Kidney capillary endothelial cell (primary cell): ENCODE measurements around the gene SLX4IP.

Source experiments
- DNase-seq: peaks from one replicate; pipeline ENCODE4 v3.0.0-alpha.2; 2018; ENCODE audit warnings: low spot score

SLX4IP gene

DNA sequence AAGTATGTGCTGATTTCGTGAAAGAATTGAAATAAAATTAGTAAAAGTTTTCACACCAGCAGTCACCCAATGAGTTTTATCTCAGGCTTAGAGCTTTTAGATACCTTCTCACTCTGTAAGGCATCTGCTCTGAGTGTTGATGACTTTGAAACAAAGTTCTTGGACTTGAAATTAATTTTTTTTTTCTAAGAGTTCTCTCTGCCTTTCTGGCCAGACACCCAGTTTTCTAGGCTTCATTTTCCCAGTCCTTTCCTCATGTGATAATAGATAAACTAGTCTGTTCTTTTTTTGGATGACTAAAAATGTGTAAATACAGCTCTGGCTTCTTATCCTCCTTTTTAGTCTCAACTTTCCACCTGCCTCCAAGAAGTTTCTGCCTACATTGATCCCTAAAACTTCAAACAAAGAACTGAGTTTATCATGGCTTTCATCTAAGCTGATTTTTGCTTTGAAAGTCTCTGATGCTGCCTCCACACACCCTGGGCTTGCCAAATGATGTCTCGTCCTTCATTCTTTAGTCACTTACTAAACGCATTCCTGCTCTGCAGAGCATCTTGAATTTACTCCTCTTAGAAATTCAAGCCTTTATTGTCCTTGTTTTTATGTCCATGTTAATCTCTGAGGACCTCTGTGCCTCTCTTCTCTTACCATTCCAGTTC is 32.7 kb downstream of the SLX4IP start:
- no peak for DNase-seq

DNA sequence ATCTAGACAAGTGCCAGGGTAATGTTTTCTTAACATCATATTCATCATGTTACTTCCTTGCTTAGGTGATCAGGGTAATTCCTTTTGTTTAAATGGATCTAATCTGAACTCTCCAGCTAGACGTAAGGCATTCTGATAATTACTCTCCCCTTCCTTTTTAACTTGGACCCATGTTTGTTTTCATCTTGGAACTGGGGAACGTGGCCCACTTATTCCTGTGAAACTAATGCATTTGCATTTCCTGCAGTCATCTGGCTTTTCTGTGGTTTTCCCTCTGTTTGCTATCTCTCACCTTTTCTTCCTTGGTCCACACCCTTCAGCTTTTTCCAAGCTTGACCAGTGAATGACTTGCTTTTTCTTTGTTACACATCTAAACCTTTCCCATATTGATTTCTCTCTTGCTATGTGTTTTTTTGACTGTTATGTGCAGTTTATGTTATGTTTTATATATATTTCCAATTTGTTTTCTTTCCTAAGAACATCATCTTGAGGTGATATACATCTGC is 33.3 kb downstream of the SLX4IP start:
- no peak for DNase-seq

DNA sequence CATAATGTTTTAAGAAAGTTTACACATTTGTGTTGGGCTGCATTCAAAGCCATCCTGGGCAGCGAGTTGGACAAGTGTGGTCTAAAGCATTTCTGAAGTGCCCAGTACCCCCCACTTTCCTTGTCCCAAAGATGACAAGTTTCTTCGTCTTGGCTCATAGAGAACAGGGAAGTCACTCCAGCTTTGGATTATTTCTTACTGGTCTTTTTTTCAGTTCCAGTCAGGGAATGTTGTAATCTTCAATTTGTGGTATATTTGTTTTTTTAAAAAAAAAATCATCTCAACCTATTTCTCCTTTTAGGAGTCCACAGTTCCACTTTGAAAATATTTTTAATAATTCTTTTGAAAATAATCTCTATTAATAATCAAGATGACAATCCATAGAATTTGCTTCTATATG is 34.0 kb downstream of the SLX4IP start:
- DNase-seq: no peak

DNA sequence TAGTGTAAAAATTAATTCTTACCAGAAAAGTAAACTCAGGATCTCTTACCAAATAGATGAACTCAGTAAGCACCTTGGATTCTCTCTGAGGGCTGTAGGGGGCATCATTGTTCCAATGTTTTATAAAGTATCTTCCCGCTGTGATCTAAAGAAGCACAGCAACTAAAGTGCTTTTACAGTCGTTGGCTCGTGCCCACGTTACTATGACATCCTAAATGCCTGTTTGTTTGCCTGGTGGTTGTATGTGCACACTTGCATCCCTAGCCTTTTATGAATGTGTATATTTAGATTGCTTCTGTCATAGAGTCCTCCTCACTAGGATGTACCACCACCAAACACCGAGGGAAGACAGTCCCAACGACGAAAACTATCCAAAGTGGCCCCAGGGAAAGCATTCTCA is 34.5 kb downstream of the SLX4IP start:
- DNase-seq: peak; percentile 57

DNA sequence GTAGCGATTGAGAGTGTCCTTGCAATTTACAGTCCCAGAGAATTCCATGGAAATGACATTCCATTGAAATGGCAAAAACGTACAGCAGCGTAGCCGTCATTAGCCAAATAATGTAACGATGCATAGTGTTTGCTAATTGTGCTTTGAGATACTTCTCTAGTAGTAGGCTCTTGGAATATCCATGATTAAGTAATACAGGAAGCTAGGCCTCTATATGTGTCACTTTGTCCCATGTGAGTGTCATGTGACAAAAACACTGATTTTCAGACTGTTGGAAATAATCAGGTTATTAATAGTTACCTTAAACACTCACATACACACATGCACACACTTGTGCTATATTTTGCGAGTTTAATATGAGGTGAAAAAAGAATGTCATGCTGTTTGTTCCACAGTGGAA is 35.2 kb downstream of the SLX4IP start:
- DNase-seq: no peak

DNA sequence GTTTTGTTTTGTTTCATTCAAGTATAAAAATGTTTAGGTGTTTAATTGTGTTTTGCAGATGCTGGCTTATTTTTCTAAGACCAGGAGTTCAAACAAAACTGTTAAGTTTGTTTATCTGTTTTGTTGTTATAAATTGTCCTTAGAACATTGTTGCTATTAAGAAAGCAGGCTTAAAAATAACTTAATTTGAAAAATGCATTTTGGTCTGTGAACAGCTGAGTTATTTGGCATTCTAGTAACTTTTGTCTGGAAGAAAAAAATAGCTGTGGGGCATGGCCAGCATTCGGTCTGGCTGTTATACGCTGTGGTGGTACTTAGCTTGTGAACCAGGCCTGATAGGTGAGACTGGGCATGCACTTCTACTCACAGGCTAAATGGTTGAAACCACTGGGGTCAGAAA is 37.8 kb downstream of the SLX4IP start:
- DNase-seq: no peak

DNA sequence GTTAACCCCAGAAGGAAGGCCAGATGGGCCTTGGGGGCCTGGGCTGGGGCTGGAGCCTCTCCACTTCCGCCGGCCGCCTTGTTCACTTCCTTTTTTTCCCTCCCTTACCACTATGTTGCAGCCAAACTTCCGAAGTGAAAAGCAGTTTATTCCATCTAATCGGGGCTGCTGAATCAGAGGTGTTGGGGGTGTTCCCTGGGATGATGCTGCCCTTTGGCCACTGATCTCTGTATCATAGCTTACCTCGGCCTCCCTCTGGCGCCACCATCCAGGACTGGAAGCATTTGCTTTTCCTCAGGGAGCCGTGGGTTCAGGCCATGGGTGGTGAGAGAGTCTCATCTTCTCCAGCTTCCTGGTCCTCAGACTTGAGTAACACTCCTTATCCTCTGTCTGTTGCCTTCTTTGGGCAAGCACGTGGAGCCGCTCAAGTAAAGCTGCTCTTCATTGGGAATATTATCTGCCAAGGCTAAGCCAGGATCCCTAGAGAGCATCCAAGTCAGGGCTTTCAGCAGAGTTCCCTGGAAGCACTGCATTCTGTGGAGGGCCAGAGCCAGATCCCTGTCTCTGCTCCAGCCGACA is 39.6 kb downstream of the SLX4IP start:
- DNase-seq: no peak

DNA sequence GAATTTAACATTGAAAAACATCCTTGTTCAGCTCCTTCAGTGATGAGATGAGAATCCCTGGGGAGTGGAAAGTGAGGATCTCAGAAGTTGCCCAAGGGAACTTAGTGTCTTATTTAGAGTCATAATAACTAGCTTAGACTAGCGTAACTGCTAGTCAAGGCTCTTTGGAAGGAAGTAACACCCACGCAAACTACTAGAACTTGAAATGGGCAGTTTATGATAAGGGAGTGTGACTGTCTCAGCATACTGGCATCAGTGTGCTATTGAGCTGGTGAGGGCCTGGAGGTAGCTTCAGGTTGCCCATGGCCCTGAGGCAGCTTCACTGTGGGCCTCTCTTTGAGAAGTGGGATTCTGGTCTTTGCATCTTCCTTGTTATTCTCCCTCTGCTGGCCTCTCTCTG is 40.1 kb downstream of the SLX4IP start:
- no peak for DNase-seq

DNA sequence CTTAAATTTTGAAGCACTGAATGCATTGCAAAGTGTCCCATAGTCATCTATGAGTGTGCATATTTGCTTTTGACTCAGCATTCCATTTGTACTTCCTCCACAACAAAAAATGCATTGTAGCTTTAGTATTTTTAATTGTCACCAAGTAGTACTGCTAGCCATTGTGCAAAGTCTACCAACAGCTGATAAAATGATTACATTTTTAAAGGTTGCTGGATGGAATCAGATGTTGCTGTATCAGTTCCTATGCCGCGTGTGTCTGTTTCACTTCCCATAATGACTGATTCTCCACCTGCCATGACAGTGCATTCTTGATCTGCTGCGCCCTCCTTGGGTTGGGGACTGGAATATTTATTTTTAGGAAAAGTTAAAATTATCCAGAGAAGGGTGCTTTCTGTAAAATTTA is 41.2 kb downstream of the SLX4IP start:
- DNase-seq: no peak

DNA sequence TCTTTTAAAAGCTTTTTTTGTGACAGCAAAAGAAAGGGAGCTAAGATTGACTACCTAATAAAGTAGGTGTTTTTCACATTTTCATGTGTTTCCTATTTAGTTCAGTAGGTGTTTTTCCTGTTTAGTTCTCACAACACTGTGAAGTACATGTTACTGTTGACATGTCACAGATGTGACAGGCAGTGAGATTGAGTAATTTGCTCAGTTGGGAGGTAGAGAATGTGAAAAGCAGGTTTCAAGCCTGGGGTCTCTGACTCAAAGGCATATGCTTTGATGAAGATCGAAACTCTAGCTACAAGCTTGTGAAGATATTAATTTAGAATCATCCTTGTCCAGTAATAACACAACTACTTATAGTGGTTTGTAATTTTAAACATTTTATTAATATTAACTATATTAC is 43.1 kb downstream of the SLX4IP start:
- no peak for DNase-seq

DNA sequence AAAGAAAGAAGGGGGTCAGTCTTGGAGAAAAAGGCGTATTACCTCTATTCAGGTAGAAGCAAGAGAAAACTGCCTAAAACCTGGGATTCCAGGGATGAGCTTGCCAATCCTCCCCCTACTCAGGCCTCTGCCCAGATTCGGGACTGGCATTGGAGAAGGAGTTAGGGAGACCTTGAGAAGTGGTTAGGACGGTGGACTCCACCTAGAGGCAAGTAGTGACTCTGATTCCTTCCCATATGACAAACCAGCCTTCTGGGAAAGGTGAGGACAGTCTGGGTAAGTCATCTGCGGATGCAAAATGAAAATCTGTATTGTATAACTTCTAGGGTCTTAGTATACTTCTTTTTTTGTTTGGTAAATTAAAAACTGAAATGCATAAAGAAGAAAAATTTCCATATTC is 43.8 kb downstream of the SLX4IP start:
- no peak for DNase-seq

DNA sequence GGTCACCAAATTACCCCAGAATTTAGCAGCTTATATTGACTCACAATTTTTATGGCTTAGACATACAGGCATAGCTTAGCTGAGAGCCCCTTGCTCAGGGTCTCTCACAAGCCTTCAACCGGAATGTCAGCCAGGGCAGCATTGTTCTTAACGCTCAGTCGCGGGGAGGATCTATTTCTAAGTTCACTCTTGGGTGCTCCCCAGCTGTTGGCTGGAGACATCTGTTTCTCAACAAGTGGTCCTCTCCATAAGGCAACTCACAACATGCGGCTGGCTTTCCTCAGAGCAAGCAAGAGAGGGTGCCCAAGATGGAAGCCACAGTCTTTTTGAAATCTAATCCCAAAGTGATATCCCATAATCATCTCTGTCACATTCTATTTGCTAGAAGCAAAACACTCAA is 46.6 kb downstream of the SLX4IP start:
- no peak for DNase-seq

DNA sequence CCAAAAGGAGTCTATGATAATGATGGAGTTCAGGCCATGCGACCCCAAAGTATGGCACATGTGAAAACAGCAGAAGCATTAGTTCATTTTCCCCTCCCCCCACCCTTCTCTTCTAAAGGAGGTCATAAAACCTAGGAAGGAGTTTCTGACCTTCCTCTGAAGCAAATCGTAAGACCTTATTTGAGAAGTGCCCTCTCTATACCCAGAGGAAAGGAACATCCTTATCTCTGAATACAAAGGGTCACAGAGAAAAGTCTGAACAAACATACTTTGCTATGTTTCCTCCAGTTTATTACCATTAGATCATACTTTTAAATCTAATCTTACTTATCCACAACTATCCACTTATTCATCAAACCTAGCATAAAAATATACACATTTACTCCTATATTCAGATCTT is 48.6 kb downstream of the SLX4IP start:
- DNase-seq: no peak

DNA sequence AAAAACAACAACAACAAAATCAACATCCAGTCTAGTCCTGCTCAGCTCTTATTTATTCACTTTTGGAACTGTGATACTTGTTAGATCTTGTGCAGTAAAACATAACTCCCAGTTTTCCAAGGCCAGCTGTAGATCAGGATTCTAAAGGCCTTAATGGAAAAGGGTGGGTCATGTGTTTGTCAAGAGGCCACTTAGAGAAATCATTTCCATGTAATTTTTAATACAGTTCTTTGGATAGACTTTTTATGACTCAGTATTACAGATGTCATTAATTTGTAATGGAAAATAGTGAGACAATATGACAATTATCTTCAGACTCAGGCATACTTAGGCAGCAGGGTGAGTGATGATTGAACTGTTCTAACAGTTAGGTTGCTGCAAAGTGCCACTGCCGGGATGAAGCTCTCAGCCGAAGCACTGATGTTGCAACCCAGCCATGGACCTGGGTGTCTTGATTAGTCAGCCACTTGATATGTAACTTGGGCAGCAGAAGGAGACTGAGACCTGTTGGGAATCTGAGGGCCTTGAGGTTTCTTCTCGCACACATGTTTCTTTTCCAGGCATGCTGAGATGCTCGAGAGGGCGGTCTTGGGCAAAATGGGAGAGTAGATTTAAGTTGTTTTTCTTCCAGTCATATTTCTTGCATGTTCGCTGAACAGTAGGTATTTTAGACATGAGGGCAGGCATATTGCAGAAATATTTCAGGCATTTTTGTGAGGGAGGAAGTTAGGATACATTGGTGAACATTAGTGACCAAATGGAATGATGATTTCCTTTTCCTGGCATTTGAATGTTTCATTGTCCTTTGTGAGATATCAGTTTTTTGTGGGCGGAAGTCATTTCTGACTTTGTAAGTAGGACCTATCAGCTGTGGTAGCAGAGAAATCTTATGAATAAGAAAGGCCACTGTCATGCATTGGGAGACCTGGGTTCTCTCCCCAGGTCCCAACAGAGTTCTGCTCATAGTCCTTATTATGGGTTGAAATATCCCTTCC is 52.3 kb downstream of the SLX4IP start:
- DNase-seq: peak; percentile 58

DNA sequence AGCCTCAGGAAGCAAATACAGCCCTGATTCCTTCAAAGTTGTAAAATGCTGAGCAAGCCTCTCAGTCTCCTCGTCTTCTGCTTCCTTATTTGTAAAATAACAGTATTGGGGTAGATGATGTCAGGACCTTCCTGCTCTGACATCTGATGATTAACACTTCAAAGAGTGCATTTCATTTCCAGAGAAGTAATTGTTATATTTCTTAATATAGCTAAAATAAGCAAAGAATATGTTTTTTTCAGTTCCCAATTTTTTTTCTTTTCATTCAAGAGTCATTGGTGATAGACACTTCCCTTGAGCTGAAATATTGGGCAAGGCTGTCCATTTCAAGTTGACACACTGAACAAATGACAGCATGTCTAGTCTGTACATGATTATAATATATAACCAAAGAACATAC is 53.4 kb downstream of the SLX4IP start:
- no peak for DNase-seq

DNA sequence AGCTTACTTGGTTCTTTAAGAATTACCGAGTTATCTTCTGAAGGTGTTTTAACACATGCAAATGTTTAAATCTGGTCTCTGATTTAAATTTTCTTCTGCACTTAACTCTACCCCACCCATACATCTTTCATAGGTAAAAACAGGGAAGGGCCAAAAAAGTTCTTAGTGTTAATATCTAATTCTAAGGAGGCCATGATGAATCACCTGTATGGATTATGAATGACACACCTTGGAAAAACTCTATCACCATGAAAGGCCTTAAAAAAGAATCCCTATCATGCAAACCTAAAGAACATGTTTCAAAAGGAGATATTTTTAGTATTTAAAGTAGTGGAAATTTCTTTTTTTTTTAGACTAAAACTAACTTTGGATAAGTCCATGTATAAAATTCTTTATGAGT is 54.7 kb downstream of the SLX4IP start:
- no peak for DNase-seq

DNA sequence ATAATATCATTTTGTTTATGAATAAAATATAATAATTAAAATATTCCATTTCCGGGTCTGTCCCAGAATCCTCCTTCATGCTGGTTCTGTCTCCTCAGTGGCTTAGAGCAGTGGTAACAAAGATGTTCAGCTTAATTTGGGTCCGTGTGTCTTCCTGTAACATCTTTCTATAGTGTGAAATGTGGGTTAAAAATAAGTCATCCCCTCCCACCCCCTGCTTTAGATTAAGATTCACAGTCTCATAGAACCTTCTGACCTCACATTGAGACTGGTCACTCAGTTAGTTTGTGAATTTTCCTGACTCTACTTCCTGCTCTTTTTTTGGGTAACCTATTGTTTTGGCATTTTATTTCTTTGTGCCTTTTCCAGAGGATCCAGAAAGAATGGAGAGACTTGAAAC is 55.2 kb downstream of the SLX4IP start:
- DNase-seq: no peak

DNA sequence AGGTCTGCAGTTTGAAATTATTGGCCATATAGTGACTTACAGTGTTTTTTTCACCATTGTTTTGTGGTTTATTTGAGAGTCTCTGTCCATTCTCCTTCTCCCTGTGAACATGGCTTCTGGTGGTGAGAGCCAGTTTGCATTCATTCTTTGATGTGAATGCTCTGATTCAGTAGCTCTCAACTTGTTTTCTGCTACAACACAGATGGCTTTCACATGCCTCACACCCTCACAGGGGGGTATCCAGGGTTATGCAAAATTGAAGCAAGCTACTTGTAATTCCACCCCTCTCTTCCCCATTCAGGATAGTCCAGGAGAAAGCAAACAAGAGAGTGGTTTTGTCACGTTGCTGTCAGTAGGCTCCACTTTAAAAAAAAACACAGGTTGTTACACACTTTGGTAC is 55.6 kb downstream of the SLX4IP start:
- no peak for DNase-seq

DNA sequence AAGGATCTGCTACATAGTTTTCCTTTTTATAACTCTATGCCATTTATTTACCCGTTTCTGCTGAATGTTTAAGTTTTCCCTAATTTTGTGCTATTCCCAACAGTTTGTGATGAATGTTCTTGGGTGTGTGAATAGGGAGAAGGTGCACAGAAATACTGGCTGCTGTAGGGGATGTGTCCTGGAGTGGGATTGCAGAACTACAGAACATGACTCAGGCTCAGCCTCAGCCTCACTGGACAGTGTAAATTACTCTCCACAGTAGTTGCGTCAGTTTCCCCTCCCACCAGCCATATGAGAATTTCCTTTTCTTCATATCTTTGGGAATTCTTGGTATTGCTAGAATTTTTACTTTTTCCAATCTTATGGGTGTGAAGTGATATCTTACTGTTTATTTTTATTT is 57.0 kb downstream of the SLX4IP start:
- no peak for DNase-seq

DNA sequence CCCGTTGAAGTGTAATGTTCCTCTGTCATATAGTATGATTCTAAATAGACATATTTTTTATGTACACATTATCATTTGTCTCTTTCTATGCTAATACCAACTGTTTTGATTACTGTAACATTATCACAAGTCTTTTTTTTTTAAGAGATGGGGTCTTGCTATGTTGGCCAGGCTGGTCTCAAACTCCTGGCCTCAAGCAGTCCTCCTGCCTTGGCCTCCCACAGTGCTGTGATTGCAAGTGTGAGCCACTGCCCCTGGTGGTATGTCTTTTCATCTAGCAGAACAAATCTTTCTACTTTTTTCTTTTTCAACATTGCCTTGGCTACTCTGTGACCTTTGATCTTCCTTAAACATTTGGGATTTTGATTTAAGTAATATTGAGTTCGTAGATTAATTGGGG is 57.7 kb downstream of the SLX4IP start:
- DNase-seq: no peak

DNA sequence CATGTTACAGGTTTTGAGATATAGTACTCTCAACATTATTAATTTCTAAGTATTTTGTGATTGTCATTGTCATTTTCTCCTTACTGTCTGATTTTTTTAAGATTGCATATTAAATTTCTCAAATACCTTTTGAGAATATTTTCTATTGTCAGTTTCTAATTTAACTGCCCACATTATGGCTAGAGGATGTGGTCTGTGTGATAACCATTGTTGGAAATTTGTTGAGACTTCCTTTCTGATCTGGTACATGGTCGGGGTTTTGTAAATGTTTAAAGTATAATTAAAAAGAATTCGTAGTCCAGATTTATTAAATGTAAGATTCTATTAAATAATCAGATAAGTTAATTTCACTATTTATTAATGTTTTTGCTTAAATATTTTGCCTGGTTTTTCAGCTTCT is 60.1 kb downstream of the SLX4IP start:
- DNase-seq: no peak

DNA sequence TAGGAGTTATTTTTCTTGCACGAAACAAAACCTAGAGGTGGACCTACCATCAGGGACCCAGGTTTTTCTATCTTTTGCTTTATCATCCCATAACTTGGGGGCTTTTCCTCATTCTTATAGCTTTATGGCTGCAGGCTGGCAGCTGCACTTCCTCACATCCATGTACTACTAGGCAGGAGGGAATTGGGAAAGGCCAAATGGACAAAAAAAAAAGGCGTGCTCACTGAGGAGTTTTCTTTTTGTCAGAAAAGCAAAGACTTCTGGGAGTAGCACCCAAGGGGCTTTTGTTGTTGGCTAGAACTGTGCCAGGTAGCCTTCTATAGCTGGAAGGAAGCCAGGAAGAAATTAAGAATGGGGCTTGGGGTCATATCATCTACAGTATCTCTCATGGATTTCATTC is 61.4 kb downstream of the SLX4IP start:
- no peak for DNase-seq

DNA sequence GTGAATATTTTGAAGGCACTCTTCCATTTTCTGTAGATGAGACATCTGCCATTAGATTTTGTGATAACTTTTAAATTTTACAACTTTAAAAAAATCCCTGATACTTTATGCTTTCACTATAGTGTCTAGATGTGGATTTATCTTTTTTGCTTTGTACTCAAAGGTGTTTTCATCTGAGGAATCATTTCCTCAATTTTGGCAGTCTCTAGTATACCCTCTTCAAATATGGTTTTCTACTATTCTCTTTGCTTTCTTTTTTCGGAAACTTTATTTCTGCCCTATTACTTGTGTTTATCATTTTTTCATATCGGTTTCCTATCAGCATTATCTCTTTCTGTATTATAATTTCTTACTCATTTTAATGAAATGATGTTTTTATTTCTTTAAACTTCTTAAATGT is 62.2 kb downstream of the SLX4IP start:
- no peak for DNase-seq
